Activated CD4-positive, CD25-positive, alpha-beta regulatory T cell treated with anti-CD3 and anti-CD28 coated beads, Interleukin-2, amount 50 U/mL, for 16 hours (primary cell): Measurements from ENCODE around the gene EHBP1.
"Not testable (repeated sequence)": the region's sequence is repeated elsewhere in the genome, so short reads cannot be mapped to it uniquely, and the experiment has no call there.

Experiments
- DNase-seq: peaks from one replicate; pipeline ENCODE4 v3.0.0-alpha.2; 2020; ENCODE audit warnings: low read depth, low spot score

Gene EHBP1

DNA sequence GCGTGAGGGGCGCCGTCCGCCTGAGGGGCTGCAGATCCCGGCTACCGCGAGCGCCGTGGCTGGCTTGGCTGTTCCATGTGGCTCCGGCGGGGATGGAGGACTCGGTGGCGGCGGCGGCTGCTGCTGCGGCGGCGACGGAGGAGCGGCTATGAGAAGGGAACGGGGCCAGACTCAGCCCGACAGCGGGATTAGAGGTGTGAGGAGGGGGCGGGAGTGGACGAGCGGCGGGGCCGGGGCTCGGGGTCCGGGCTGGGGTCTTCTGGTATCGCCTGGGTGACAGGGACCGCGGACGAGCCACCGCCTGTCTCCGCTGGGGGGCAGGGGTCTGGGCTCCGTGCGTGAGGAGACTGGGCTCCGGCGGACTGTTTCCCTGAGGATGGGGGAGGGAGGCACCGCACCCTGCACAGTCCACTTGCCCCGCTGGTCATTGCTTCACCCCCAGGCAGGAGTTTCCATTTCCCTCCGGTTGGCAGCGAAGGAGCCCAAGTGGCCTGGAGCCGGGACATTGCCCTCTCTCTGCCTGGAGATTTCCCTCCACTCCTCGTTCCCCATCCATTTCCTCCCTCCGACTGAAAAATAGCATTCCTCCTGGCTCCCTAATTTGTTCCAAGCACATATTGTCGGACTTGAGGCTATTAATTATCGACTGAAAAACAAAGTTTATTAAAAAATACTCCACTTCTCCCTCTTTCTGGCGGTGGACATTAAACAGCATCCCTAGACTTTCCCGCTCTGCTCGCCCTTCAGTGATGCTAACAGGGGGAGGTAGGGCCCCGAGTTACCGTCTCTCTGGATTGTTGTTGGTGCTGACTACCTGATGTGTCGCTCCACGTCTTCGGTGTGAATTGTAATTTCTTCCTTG is 577 bp downstream of the EHBP1 start:
- DNase-seq = no peak

DNA sequence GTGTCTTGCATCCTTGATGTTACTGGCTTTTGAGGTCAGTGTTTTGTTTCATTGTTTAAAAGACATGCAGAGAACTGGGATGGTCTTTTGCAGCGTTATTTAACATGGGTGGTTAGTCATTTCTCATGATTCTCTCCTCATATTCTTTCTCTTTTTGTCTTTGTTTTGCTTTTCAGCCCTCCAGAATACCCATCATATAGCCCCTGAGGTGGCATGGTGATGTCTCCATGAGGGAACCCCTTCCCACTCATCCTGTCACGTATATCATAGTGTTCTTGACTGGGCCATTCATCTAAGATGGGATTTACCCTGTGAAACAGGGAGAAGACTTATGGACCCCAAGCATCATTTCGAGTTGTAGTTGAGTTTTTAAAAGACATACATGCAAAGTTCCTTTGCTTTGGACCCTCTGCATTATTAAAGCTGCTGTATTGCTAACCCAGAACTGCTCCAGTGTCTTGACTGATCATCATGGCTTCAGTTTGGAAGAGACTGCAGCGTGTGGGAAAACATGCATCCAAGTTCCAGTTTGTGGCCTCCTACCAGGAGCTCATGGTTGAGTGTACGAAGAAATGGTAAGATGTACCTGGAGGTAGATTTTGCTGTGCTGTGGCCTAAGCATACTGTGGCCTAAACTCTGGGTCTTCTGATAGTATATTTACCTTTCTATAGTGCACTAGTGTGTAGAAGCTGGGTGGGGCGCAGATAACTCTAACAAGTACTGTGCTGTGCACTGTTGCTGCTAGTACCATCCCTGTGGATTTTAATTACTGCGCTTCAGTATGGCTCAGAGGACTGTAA is 1.4 kb downstream of the EHBP1 start:
- DNase-seq = no peak

DNA sequence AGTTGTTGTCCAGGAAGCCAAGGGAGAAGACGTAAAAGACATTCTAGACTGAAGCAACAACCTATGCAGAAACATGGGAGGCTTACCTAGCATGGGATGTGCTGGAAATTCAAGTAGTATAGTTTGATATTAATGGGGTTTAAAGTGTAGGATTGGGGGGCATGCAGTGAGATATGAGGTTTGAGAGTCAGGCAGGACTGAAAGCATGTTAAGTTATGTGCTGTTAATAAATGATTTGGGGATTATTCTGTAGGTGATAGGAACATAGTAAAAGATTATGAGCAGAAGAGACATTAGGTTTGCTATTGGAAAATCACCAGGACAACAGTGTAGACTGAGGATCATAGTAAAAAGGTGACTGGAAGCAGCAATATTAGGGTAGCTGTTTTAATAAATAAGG is 3.2 kb downstream of the EHBP1 start:
- DNase-seq = no peak

DNA sequence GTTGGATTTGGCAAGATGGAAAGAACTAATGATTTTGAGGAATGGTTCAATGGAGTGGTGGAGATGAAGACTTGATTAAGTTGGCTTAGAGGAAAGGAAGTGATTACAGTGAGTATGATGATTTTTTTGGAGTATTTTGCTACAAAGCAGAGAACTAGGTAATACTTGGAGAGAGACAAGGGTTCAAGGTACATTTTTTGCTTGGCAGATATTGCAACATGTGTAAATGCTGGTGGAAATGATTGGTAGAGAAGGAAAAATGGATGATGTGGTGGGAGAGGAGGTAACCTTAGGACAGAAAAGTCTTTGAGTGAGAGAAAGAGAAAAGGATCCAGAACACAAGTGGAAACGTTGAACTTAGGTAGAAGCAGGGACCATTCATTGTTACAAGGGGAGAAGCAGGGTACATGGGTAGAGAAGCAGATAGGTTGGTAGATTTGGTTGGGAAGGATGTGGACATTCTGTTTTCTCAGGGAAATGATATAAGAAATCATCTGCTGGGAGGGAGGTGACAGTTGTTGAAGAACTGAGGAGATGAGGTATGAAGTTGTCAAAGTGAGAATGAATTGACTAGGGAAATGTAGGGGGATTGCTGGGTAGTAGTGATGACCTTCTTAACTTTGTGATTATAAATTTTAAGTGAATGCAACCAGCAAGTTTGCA is 6.5 kb downstream of the EHBP1 start:
- DNase-seq = no peak

DNA sequence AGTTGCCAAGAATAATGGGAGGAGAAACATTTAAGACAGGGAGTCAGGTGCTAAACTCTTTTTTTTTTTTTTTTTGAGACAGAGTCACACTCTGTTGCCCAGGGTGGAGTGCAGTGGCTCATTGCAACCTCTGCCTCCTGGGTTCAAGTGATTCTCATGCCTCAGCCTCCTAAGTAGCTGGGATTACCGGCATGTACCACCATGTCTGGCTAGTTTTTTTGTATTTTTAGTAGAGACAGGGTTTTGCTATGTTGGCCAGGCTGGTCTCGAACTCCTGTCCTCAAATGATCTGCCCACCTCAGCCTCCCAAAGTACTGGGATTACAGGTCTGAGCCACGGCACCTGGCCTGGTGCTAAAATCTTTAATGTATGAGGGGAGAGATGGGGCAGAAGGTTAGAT is 7.7 kb downstream of the EHBP1 start:
- not testable (repeated sequence) for DNase-seq

DNA sequence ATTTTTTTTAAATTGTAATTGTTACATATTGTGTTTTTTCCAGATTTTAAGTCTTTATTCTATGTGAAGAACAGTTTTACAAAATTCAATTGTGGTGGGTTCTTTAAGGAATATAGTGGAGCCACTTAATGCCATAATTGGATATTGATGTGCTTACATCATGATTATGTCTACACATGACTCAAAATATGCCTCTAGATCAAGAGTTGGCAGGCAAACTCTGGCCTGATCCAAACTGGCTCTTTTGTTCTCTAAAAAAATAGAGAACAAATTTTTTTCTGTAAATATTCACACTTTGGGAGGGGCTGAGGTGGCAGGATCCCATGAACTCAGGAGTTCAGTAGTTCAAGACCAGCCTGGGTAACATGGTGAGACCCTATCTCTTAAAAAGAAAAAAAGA is 8.3 kb downstream of the EHBP1 start:
- no peak for DNase-seq

DNA sequence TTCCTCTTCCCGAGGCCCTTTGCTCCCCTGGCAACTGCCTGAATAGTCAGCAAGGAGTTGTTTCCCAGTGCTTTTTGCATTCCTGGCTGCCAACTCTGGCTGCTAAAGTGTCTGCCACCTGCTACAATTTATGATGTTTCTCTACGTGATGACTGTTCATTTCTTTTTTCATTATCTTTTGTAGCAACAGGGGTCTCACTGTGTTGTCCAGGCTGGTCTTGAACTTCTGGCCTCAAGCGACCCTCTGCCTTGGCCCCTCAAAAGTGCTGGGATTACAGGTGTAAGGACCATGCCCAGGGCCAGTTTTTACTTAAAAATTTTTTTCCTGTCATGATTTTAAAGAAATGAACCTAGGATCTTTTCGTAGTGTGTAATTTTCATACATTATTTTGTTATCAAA is 11.3 kb downstream of the EHBP1 start:
- DNase-seq = no peak

DNA sequence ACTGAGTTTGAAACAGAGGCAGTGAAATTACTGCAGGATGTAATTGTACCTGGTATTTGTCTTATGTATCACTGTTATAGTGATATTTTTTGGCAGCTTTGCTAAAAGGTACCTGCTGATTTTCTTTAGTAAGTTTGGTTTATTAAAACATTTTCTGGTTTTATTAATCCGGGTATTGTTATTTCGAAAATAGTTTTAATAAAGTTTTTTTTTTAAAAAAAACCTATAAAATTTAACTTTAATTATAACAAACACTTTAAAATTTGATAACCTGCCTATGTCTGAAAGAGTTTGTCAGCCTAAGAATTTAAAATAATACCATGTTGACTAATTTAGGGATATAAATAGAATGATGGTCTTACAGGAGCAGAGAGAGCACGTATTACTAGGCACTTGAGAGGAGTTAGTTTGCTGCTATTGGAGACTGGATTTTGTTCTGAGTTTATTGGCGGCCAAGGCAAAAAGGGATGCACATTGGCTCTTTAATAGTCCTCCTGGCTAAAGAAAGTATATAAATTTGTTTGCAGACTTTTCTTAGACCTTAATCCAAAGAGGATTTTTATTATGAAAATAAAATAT is 12.1 kb downstream of the EHBP1 start:
- DNase-seq = no peak

DNA sequence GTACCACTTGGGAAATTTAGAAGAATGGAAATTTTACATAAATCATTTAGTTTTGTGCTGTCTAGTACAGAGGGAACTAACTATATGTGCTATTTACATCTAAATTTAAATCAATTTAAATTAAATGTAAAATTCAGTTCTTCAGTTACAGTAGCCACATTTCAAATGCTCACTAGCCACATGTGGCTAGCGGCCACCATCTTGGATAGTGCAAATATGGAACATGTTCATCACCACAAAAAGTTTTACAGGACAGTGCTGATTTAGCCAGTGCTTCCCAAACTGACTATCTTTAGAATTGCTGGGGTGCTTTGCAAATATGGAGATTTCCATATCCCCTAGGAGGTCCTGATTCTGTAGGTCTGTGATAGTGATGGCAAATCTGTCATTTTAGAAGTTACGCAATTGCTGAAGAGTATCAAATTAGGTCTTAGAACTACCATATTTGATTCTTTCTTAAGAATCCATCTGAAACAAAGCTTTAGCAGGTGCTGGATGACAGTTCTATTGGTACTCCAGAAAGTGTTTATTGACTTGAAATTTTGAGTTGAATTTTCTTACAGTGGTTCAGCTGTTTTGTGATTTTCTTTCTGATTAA is 12.8 kb downstream of the EHBP1 start:
- no peak for DNase-seq

DNA sequence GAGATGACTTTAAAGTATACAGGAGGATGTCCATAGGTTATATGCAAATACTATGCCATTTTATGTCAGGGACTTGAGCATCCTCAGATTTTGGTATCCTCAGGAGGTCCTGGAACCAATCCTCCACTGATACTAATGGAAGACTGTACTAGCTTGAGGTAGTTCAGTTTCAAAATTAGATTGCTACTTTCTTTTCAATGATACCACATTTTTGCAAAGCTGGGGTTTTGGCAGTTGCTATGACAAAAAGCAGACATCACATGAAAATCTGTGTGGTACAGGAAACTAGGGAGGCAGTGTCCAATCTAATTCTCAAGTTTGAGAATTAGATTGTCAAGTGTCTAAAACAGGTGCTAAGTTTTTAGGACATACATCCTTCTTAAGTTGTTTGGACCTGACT is 14.2 kb downstream of the EHBP1 start:
- DNase-seq = no peak

DNA sequence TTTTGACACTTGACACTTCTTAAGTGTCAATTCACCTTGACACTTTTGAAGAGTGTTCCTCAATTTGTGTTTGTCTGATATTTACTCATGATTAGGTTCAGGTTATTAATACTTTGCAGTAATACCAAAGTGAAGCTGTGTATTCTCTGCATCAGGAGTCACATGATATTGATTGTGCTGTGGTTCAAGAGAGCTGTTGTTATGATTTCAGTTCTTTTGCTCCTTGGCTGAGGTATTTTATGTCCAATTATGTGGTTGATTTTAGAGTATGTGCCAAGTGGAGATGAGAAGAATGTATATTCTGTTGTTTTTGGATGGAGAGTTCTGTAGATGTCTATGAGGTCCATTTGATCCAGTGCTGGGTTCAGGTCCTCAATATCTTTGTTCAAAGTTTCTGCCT is 17.2 kb downstream of the EHBP1 start:
- no peak for DNase-seq

DNA sequence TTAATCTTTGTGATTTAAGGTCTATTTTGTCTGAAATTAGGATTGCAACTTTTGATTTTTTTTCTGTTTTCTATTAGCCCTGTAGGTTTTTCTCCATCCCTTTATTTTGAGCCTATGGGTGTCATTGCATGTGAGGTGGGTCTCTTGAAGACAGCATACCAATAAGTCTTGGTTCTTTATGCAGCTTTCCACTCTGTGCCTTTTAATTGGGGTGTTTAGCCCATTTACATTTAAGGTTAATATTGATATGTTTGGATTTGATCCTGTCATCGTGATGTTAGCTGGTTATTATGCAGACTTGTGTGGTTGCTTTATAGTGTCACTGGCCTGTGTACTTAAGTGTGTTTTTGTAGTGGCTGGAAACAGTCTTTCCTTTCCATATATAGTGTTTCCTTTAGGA is 17.7 kb downstream of the EHBP1 start:
- DNase-seq = no peak

DNA sequence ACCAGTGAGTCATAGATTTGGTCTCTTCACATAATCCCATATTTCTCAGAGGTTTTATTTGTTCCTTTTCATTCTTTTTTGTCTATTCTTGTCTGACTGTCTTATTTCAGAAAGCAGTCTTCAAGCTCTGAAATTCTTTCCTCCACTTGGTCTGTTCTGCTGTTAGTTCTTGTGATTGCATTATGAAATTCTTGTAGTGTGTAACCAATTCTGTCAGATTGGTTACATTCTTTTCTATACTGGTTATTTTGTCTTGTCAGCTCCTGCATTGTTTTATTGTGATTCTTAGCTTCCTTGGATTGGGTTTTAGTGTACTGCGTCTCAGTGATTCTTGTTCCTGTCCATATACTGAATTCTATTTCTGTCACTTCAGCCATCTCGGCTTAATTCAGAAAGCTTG is 18.6 kb downstream of the EHBP1 start:
- DNase-seq = no peak

DNA sequence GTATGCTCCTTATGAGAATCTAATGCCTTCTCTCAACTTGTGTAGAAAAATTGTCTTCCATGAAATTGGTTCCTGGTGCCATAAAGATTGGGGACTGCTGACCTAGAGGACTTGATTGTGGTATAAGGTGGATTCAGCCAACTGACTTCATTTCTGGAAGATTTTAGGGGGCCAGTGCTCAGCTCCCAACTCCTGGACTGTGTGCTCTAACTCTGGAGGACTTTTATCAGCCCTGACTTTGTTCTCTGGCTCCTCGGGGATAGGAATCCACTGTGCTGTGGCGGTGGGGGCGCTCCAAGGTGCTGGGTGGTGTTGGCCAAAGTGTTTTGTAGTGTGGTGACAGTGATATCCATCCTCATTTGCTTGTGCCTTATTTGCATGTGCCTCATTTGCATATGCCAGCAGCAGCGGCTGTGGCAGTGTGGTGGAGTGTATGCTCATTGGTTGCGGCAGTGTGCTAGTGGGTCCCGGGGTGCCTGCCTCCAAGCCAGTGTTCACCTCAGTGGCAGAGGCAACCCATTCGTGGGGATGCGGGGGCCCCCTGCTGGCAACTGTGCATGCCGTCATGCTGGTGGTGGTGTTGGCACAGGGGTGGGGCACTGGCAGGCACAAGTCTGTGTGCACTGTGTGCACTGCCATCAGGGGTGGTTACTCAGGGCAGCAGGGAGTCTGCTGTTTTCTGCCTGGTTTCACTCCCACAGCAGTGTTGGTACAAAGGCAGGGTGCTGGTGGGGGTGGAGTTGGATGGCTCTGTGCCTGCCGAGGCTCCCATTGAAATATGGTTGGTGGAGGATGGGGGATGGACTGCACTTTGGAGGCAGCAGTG is 19.6 kb downstream of the EHBP1 start:
- DNase-seq = no peak

DNA sequence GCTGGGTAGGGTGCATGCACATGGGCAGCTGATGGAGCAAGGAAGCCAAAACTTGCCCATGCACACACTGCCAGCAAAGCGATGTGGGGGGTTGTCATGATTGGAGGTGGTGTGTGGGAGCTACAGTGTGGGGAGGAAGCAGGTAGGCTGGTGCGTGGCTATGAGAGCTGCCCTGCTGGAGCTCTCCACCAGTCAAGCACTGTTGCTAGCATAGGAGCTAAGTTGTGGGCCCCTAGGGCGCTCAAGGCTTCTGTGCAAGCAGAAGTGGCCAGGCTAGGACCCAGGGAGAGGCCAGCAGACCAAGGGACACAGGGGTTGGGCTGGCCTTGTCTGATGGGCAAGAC is 20.2 kb downstream of the EHBP1 start:
- no peak for DNase-seq

DNA sequence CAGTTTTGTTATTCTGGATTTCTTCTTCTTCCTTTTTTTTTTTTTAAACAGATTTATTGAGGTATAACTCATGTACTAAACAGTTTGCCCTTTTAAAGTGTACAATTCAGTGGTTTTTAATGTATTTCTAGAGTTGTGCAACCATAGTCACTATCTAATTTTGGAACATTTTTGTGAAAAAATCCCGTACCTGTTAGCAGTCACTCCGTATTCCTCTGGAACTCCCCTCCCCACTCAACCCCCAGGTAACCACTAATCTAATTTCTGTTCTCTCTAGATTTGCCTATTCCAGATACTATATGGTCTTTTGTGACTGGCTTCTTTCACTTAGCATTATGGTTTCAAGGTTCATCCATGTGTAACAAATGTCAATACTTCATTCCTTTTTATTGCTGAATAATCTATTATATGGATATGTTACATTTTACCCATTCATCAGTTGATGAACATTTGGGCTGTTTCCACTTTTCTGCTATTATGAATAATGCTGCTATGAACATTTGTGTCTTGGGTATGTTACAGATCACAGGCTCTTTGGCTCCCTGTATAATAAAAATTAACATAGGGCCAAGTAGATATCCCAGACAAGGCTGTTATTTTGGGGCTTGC is 21.9 kb downstream of the EHBP1 start:
- DNase-seq = no peak

DNA sequence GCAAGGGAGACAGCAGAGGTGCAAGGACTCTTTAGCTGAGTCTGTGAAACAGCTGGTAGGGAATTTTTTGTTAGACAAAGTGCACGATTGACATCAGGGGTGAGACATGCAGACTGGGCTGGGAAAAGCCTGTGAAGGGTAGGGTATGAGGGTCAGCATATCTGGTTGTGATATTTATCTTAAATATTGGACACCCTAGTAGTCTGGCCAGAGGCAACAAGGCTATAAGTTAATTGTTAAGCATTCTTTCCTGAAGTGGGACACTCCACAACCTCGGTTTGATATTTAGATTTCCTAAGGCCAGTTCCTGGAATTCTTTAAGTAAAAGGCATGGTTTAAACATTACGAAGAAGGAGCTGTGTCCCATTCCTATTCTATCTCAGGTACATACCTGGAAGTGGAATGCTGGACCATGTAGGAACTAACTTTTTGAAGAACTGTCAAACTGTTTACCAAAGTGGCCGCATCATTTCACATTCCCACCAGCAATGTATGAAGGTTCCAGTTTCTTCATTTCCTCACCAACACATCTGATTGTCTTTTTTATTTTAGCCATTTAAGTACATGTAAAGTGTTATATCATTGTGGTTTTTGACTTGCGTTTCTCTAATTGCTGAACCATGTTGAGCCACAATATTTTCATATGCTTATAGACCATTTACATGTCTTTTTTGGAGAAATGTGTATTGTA is 22.5 kb downstream of the EHBP1 start:
- DNase-seq = no peak

DNA sequence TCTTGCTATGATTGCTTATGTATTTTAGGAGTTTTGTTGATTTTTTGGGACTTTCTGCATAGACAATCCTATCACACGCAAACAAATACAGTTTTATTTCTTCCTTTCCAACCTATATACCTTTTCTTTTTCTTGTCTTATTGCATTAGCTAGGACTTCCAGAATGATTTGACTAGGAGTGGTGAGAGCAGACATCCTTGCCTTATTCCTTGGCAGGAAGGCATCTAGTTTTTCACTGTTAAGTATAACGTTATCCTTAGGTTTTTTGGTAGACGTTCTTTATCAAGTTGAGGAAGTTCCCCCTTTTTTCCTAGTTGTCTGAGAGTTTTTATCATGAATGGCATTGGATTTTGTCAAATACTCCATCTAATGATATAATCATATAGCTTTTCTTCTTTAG is 25.8 kb downstream of the EHBP1 start:
- DNase-seq = no peak

DNA sequence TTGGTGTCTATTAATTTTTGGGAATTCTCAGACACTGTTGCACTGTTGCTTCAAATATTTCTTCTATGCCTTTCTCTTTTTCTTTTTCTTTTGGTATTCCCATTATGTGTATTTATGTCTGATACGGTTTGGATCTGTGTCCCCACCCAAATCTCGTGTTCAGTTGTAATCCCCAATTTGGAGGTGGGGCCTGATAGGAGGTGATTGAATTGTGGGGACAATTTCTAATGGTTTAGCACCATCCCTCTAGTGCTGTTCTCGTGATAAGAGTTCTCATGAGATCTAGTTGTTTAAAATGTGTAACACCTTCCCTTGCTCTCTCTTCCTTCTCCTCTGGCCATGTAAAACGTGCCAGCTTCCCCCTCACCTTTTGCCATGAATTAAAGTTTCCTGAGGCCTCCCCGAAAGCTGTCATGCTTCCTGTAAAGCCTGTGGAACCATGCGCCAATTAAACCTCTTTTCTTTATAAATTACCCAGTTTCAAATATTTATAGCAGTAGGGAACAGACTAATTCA is 26.8 kb downstream of the EHBP1 start:
- no peak for DNase-seq

DNA sequence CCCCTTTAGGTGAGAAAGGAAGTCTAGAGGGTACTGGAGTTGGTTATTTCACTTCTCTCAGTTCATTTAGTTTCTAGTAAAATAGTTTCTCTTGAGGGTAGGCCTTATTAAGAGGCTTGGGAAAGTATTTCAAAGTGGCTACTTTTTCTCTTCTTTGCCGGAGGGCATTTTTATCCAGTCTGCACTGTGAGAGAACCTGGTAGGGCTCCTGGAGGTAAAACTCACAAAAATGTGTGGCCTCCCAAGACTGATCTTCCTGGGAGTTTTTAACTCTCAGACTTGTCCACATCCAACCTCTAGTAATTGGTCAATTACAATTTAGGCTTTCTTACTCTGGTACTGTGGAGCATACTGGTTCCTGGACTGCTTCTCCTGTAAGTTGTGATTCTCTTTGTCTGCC is 28.0 kb downstream of the EHBP1 start:
- DNase-seq = no peak
